HCT116 (cell line): Measurements from ENCODE around the gene MSTO1. TPM values are rescaled to one million over a fixed set of nuclear protein-coding genes. Genes with fewer than 3 reads are reported as not detected.

Source experiments
- ATAC-seq: fragments of 200-7000 bp; cut with Tn5 transposase; 2 replicates; pipeline ENCODE4 v1.9.1; 2020; ENCODE audit warnings: mild to moderate bottlenecking, moderate library complexity
- BruUV-seq: library from RNA; stranded (reverse); fragments of 400-500 nt; replicated peaks from 2 replicates; lab custom pipeline; 2021; lab: Mats Ljungman, UMichigan
- CTCF ChIA-PET: fragments of 300-600 bp; sonication (Branson Sonifier 250); formaldehyde crosslinking; loops from one replicate; lab custom pipeline; 2021; ENCODE audit warnings: antibody characterized with exemption; lab: Charles Lee
- POLR2A ChIA-PET: fragments of 300-600, 350-600 bp; sonication (Branson Sonifier 250); formaldehyde crosslinking; loops from one replicate; lab custom pipeline; 2021; ENCODE audit warnings: antibody characterized with exemption; lab: Charles Lee
- RAD21 ChIA-PET, 2 experiments: fragments of 300-600 bp; sonication (Branson Sonifier 250); formaldehyde crosslinking; loops; one replicate each; lab custom pipeline; 2023; ENCODE audit warnings: low total read pairs in 2 of 2; ENCODE audit not compliant: uncharacterized antibody in 2 of 2, unreplicated experiment in 2 of 2, low non-redundant PET in 1 of 2; lab: Charles Lee
- DNase-seq: peaks from one replicate; pipeline ENCODE4 v3.0.0-alpha.2; 2010; ENCODE audit warnings: low read depth, low spot score
- H2AFZ ChIP-seq: fragments of 200-600 bp; shearing (Covaris generic), sonication (generic); 2 replicates; pipeline ENCODE4 v1.6.1; 2017; ENCODE audit warnings: low read depth, mixed run types, mixed read lengths, antibody characterized with exemption, low read length; ENCODE audit not compliant: poor library complexity, severe bottlenecking
- H3K27ac ChIP-seq: 2 replicates; pipeline ENCODE4 v1.5.1; 2012; ENCODE audit warnings: low read depth, low read length
- H3K27me3 ChIP-seq: fragments of 200-600 bp; sonication (generic); 2 replicates; pipeline ENCODE4 v1.6.1; 2016; ENCODE audit warnings: mixed run types, low read length, mixed read lengths; ENCODE audit not compliant: insufficient read depth
- H3K36me3 ChIP-seq, 2 experiments: fragments of 200-500 bp in 1 of 2; fragments of 200-600 bp in 1 of 2; sonication (Bioruptor generic) in 1 of 2; sonication (generic) in 1 of 2; 2 replicates each; pipeline versions ENCODE4 v1.5.1 to v1.6.1; 2014 to 2016; ENCODE audit warnings: low read length in 2 of 2, inconsistent platforms in 1 of 2, mixed read lengths in 1 of 2, mixed run types in 1 of 2; ENCODE audit not compliant: insufficient read depth in 2 of 2, control insufficient read depth in 1 of 2
- H3K4me1 ChIP-seq, 2 experiments: fragments of 200-600 bp in 1 of 2; sonication (generic) in 1 of 2; 2 replicates each; pipeline versions ENCODE4 v1.5.1 to v1.6.1; 2012 to 2017; ENCODE audit warnings: low read length in 2 of 2, inconsistent platforms in 1 of 2, mild to moderate bottlenecking in 1 of 2, mixed read lengths in 1 of 2, mixed run types in 1 of 2, moderate library complexity in 1 of 2; ENCODE audit not compliant: insufficient read depth in 2 of 2, control insufficient read depth in 1 of 2
- H3K4me2 ChIP-seq: fragments of 200-600 bp; sonication (generic); 2 replicates; pipeline ENCODE4 v1.6.1; 2017; ENCODE audit warnings: mixed run types, low read length, mixed read lengths
- H3K4me3 ChIP-seq, 2 experiments: fragments of 200-600 bp in 1 of 2; sonication (generic) in 1 of 2; replicated peaks in 1 of 2; 2 replicates each; pipeline ENCODE4 v1.5.1; 2011 to 2016; ENCODE audit warnings: low read length in 2 of 2, control low read depth in 1 of 2, low read depth in 1 of 2, mild to moderate bottlenecking in 1 of 2, mixed read lengths in 1 of 2, mixed run types in 1 of 2
- H3K79me2 ChIP-seq: fragments of 200-600 bp; sonication (generic); 2 replicates; pipeline ENCODE4 v1.6.1; 2017; ENCODE audit warnings: mild to moderate bottlenecking, mixed run types, low read length, moderate library complexity, mixed read lengths; ENCODE audit not compliant: insufficient read depth
- H3K9ac ChIP-seq: fragments of 200-600 bp; sonication (generic); 2 replicates; pipeline ENCODE4 v1.6.1; 2016; ENCODE audit warnings: low read length, mixed read lengths
- H3K9me2 ChIP-seq: fragments of 200-600 bp; sonication (generic), shearing (Covaris generic); 2 replicates; pipeline ENCODE4 v1.6.1; 2017; ENCODE audit warnings: mixed run types, mild to moderate bottlenecking, moderate library complexity; ENCODE audit not compliant: insufficient read depth
- H3K9me3 ChIP-seq, 2 experiments: fragments of 200-500 bp in 1 of 2; fragments of 200-600 bp in 1 of 2; sonication (Bioruptor generic) in 1 of 2; sonication (generic) in 1 of 2; 2 replicates each; pipeline ENCODE4 v1.6.1; 2014 to 2017; ENCODE audit warnings: low read length in 2 of 2, mixed read lengths in 2 of 2, inconsistent platforms in 1 of 2, low read depth in 1 of 2, mild to moderate bottlenecking in 1 of 2, mixed run types in 1 of 2, moderate library complexity in 1 of 2; ENCODE audit not compliant: control insufficient read depth in 1 of 2, insufficient read depth in 1 of 2
- H4K20me1 ChIP-seq: fragments of 200-600 bp; sonication (generic), shearing (Covaris generic); 2 replicates; pipeline ENCODE4 v1.6.1; 2017; ENCODE audit warnings: mixed run types, mild to moderate bottlenecking, moderate library complexity; ENCODE audit not compliant: insufficient read depth
- ATF3 ChIP-seq: IDR thresholded peaks from 2 replicates; pipeline ENCODE4 v1.6.1; 2012
- CBX3 ChIP-seq: IDR thresholded peaks from 2 replicates; pipeline ENCODE4 v1.6.1; 2012; ENCODE audit warnings: low read depth
- CEBPB ChIP-seq: IDR thresholded peaks from 2 replicates; pipeline ENCODE4 v1.6.1; 2012; ENCODE audit warnings: low read depth
- CTCF ChIP-seq, 3 experiments: fragments of 200-600 bp in 1 of 3; sonication (generic) in 1 of 3; IDR thresholded peaks in 2 of 3; conservative IDR thresholded peaks in 1 of 3; 2 replicates each; pipeline ENCODE4 v1.5.1; 2012 to 2017; ENCODE audit warnings: low read depth in 2 of 3, low read length in 2 of 3, antibody characterized with exemption in 1 of 3, borderline replicate concordance in 1 of 3, control low read depth in 1 of 3, mild to moderate bottlenecking in 1 of 3, mixed read lengths in 1 of 3, mixed run types in 1 of 3, moderate library complexity in 1 of 3; ENCODE audit not compliant: insufficient read depth in 1 of 3
- EGR1 ChIP-seq: IDR thresholded peaks from 2 replicates; pipeline ENCODE4 v1.6.1; 2012; ENCODE audit warnings: low read depth
- EZH2 ChIP-seq: fragments of 200-600 bp; sonication (generic); IDR thresholded peaks from 2 replicates; pipeline ENCODE4 v1.6.1; 2017; ENCODE audit warnings: antibody characterized with exemption, mixed run types
- FOSL1 ChIP-seq: IDR thresholded peaks from 2 replicates; pipeline ENCODE4 v1.6.1; 2012; ENCODE audit warnings: low read depth
- JUND ChIP-seq: IDR thresholded peaks from 2 replicates; pipeline ENCODE4 v1.6.1; 2012
- MAX ChIP-seq: IDR thresholded peaks from 2 replicates; pipeline ENCODE4 v1.6.1; 2012
- POLR2AphosphoS5 ChIP-seq: IDR thresholded peaks from 2 replicates; pipeline ENCODE4 v1.6.1; 2011; ENCODE audit warnings: mild to moderate bottlenecking, low read depth, low read length, moderate library complexity
- RAD21 ChIP-seq: IDR thresholded peaks from 2 replicates; pipeline ENCODE4 v1.6.1; 2012; ENCODE audit warnings: low read depth, mild to moderate bottlenecking
- REST ChIP-seq: IDR thresholded peaks from 2 replicates; pipeline ENCODE4 v1.6.1; 2012; ENCODE audit warnings: low read depth
- SIN3A ChIP-seq: IDR thresholded peaks from 2 replicates; pipeline ENCODE4 v1.6.1; 2012; ENCODE audit warnings: low read depth
- SP1 ChIP-seq: IDR thresholded peaks from 2 replicates; pipeline ENCODE4 v1.6.1; 2012; ENCODE audit warnings: low read depth
- SRF ChIP-seq: IDR thresholded peaks from 2 replicates; pipeline ENCODE4 v1.6.1; 2012; ENCODE audit warnings: low read depth
- YY1 ChIP-seq: IDR thresholded peaks from 2 replicates; pipeline ENCODE4 v1.6.1; 2011; ENCODE audit warnings: low read length, low read depth, moderate library complexity, mild to moderate bottlenecking; ENCODE audit not compliant: insufficient replicate concordance; ENCODE audit errors: extremely low read depth
- ZFX ChIP-seq: fragments of 450-650 bp; IDR thresholded peaks from 2 replicates; pipeline ENCODE4 v1.6.1; 2017
- ZNF274 ChIP-seq: fragments of 200-500 bp; sonication (Bioruptor generic); IDR thresholded peaks from 2 replicates; pipeline ENCODE4 v1.6.1; 2014; ENCODE audit warnings: mild to moderate bottlenecking, low read depth, low read length, inconsistent platforms
- intact Hi-C: fragments of 100-400 bp; cut with micrococcal nuclease; formaldehyde crosslinking; loops from 2 replicates; pipeline ENCODE4 v1.10.0; 2022
- total RNA-seq: library from RNA; stranded (reverse); gene quantifications from one replicate; pipeline ENCODE4 v1.2.1, GENCODE V29; 2021; ENCODE audit not compliant: unreplicated experiment

Gene MSTO1
- total RNA-seq, 1 experiment from 2014 or later, result 56.4 TPM

GRCh38 chr1:155569988-155570592 is 39.9 kb upstream of the MSTO1 start:
- Histone ChIP-seq H3K79me2 (peaks cover 60% of the 10 kb centered on the region), H4K20me1 (no peaks in the 10 kb centered on the region), H3K4me2 (no peak overlapping the region), H3K27ac (no peak overlapping the region), H3K9ac (no peak overlapping the region), H3K9me3 (no peaks in the 10 kb centered on the region), H3K27me3 (no peaks in the 10 kb centered on the region), H3K4me1 (peaks cover 1 to 7% of the 10 kb centered on the region in 2 experiments; a peak in 3 of 4 replicates), H2AFZ (no peak overlapping the region), H3K9me2 (no peaks in the 10 kb centered on the region), H3K4me3 (no peak overlapping the region), H3K36me3 (0 out of 4 replicates have a peak, but pooled peaks cover 0 to 7% of the 10 kb centered on the region in 2 experiments)
- TF ChIP-seq YY1 (no peak), ATF3 (no peak), CBX3 (no peak), MAX (no peak), ZNF274 (no peak), SP1 (no peak), EZH2 (no peak), ZFX (no peak), JUND (no peak), REST (no peak), FOSL1 (no peak), POLR2AphosphoS5 (no peak), RAD21 (no peak), SRF (no peak), SIN3A (no peak), CTCF (IDR thresholded peaks at IDR 0.05 in 2 of 3, conservative IDR thresholded peaks at IDR 0.05 in 1 of 3; ENCODE audit: borderline replicate concordance in 1 of 3, insufficient read depth in 1 of 3, low read depth in 2 of 3, low read length in 2 of 3) (no peak), CEBPB (no peak), EGR1 (no peak)
- RAD21 ChIA-PET, result no interaction called here
- CTCF ChIA-PET, result no interaction called here
- intact Hi-C loops, result no loop called here
- DNase-seq (no peak), ATAC-seq (no peak)
- POLR2A ChIA-PET, result no interaction called here
- no TSS peak for BruUV-seq
